ENCODE data around the gene CCSER1.

Gene CCSER1

GRCh38 chr4:90124276-90124675 is 2.9 kb upstream of the CCSER1 start:
- TF ChIP-seq CTCF (IDR thresholded peaks at IDR 0.05; ENCODE audit: insufficient read depth, low read length, poor library complexity, severe bottlenecking) (no peak), EZH2phosphoT487 (conservative IDR thresholded peaks at IDR 0.05; ENCODE audit: low read length) (no peak)
- H4K20me1 ChIP-seq (ENCODE audit: low read depth, low read length) = no peaks in the 10 kb centered on the region

GRCh38 chr4:90126805-90127204 is 389 bp upstream of the CCSER1 start:
- Histone ChIP-seq H4K20me1 (ENCODE audit: low read depth, low read length) (no peaks in the 10 kb centered on the region), H3K4me3 (ENCODE audit: insufficient read depth, low read length, poor library complexity, severe bottlenecking) (no peak overlapping the region), H3K79me2 (ENCODE audit: insufficient read depth, low read length) (no peaks in the 10 kb centered on the region), H3K27ac (ENCODE audit: low read depth, low read length) (no peak overlapping the region), H2AFZ (ENCODE audit: low read depth, low read length, severe bottlenecking) (no peak overlapping the region), H3K9ac (ENCODE audit: low read length) (no peak overlapping the region), H3K36me3 (ENCODE audit: low read length) (no peaks in the 10 kb centered on the region), H3F3A (ENCODE audit: insufficient read depth) (no peaks in the 10 kb centered on the region), H3K27me3 (ENCODE audit: low read length) (no peaks in the 10 kb centered on the region), H3K9me2 (replicated peaks; ENCODE audit: insufficient read depth, low read length) (no peaks in the 10 kb centered on the region), H3K4me2 (ENCODE audit: low read depth, low read length, poor library complexity, severe bottlenecking) (no peak overlapping the region), H3K9me3 (ENCODE audit: insufficient read depth, low read length) (no peaks in the 10 kb centered on the region)
- TF ChIP-seq EZH2phosphoT487 (conservative IDR thresholded peaks at IDR 0.05; ENCODE audit: low read length) = no peak

More at GRCh38 chr4:90124276-90124675, 2.9 kb upstream of the CCSER1 start:
- Histone ChIP-seq H3K27ac (ENCODE audit: low read depth, low read length) (no peak overlapping the region), H2AFZ (ENCODE audit: low read depth, low read length, severe bottlenecking) (no peak overlapping the region), H3K79me2 (ENCODE audit: insufficient read depth, low read length) (no peaks in the 10 kb centered on the region), H3K4me3 (ENCODE audit: insufficient read depth, low read length, poor library complexity, severe bottlenecking) (no peak overlapping the region), H3K36me3 (ENCODE audit: low read length) (no peaks in the 10 kb centered on the region), H3F3A (ENCODE audit: insufficient read depth) (no peaks in the 10 kb centered on the region), H3K9ac (ENCODE audit: low read length) (no peak overlapping the region), H3K27me3 (ENCODE audit: low read length) (no peaks in the 10 kb centered on the region), H3K4me2 (ENCODE audit: low read depth, low read length, poor library complexity, severe bottlenecking) (no peak overlapping the region), H3K9me2 (replicated peaks; ENCODE audit: insufficient read depth, low read length) (no peaks in the 10 kb centered on the region), H3K9me3 (ENCODE audit: insufficient read depth, low read length) (no peaks in the 10 kb centered on the region)

GRCh38 chr4:90127706-90128345 is 632 bp downstream of the CCSER1 start:
- Histone ChIP-seq H3K36me3 (ENCODE audit: low read length) (no peaks in the 10 kb centered on the region), H3K9ac (ENCODE audit: low read length) (no peak overlapping the region), H3K79me2 (ENCODE audit: insufficient read depth, low read length) (no peaks in the 10 kb centered on the region), H3K27ac (ENCODE audit: low read depth, low read length) (no peak overlapping the region), H3F3A (ENCODE audit: insufficient read depth) (no peaks in the 10 kb centered on the region), H3K9me3 (ENCODE audit: insufficient read depth, low read length) (no peaks in the 10 kb centered on the region), H4K20me1 (ENCODE audit: low read depth, low read length) (no peaks in the 10 kb centered on the region), H3K4me2 (ENCODE audit: low read depth, low read length, poor library complexity, severe bottlenecking) (no peak overlapping the region), H3K9me2 (replicated peaks; ENCODE audit: insufficient read depth, low read length) (no peaks in the 10 kb centered on the region), H2AFZ (ENCODE audit: low read depth, low read length, severe bottlenecking) (no peak overlapping the region), H3K4me3 (ENCODE audit: insufficient read depth, low read length, poor library complexity, severe bottlenecking) (no peak overlapping the region), H3K27me3 (ENCODE audit: low read length) (no peaks in the 10 kb centered on the region)
- no peak for TF ChIP-seq CTCF (IDR thresholded peaks at IDR 0.05; ENCODE audit: insufficient read depth, low read length, poor library complexity, severe bottlenecking)
- TF ChIP-seq EZH2phosphoT487 (conservative IDR thresholded peaks at IDR 0.05; ENCODE audit: low read length) = no peak

- Histone ChIP-seq H3K79me2 (ENCODE audit: insufficient read depth, low read length) (no peaks in the 10 kb centered on the region), H3K9ac (ENCODE audit: low read length) (no peak overlapping the region), H3K27me3 (ENCODE audit: low read length) (no peaks in the 10 kb centered on the region), H3K4me3 (ENCODE audit: insufficient read depth, low read length, poor library complexity, severe bottlenecking) (no peak overlapping the region), H3K4me2 (ENCODE audit: low read depth, low read length, poor library complexity, severe bottlenecking) (no peak overlapping the region), H3K27ac (ENCODE audit: low read depth, low read length) (no peak overlapping the region), H4K20me1 (ENCODE audit: low read depth, low read length) (no peaks in the 10 kb centered on the region), H3K36me3 (ENCODE audit: low read length) (no peaks in the 10 kb centered on the region), H2AFZ (ENCODE audit: low read depth, low read length, severe bottlenecking) (no peak overlapping the region), H3K9me3 (ENCODE audit: insufficient read depth, low read length) (no peaks in the 10 kb centered on the region), H3K9me2 (replicated peaks; ENCODE audit: insufficient read depth, low read length) (no peaks in the 10 kb centered on the region), H3F3A (ENCODE audit: insufficient read depth) (no peaks in the 10 kb centered on the region)
- TF ChIP-seq CTCF (IDR thresholded peaks at IDR 0.05; ENCODE audit: insufficient read depth, low read length, poor library complexity, severe bottlenecking) (no peak), EZH2phosphoT487 (conservative IDR thresholded peaks at IDR 0.05; ENCODE audit: low read length) (no peak)
Measured at GRCh38 chr4:90128961-90129495, 1.8 kb downstream of the CCSER1 start.

Measured in SU-DHL-6 (cell line).